ENCODE measurements around the gene SCAMP5.

GRCh38 chr15:75069301-75069925, 74.0 kb downstream of the SCAMP5 start:
- TF ChIP-seq POLR2A (IDR thresholded peaks at IDR 0.05) (no peak), CTCF (IDR thresholded peaks at IDR 0.05) (no peak), POLR2AphosphoS5 (IDR thresholded peaks at IDR 0.05) (no peak)
